ENCODE results near the gene CDC34. TPM values are rescaled to one million over a fixed set of nuclear protein-coding genes. Genes with fewer than 3 reads are reported as not detected.

Gene CDC34
- 100 to 1,000 TPM; 128 to 138 TPM for total RNA-seq
- 116 TPM for polyA plus RNA-seq (2013, experiment 1 of 2)
- 123 TPM for polyA plus RNA-seq (2013, experiment 2 of 2)
- long read RNA-seq, experiment 1, transcript CDC34-206 (2 exons, 899 nt) = minor isoform, 9 of 74 reads
- long read RNA-seq, experiment 1, transcript CDC34-201 (5 exons, 1,471 nt) = major isoform, 41 of 74 reads
- long read RNA-seq, experiment 1, partial matches to known transcripts = 15 of 74 reads
- long read RNA-seq, experiment 1, other reads (novel, unspliced or antisense) = 6 of 74 reads
- long read RNA-seq, experiment 2, transcript CDC34-201 (5 exons, 1,471 nt) = major isoform, 273 of 320 reads
- long read RNA-seq, experiment 2, transcript CDC34-202 (5 exons, 1,147 nt) = minor isoform, 11 of 320 reads
- long read RNA-seq, experiment 2, partial matches to known transcripts = 2 of 320 reads
- long read RNA-seq, experiment 2, other reads (novel, unspliced or antisense) = 33 of 320 reads
- long read RNA-seq, experiment 3, partial matches to known transcripts = 3 of 9 reads
- long read RNA-seq, experiment 3, other reads (novel, unspliced or antisense) = 2 of 9 reads
- long read RNA-seq, experiment 4, partial matches to known transcripts = 5 of 11 reads
- long read RNA-seq, experiment 4, other reads (novel, unspliced or antisense) = 4 of 11 reads

- peak within 1 kb of the TSS; percentile 93 for H3K4me3 ChIP-seq (ENCODE audit: low read length)
- peaks cover 6% of the 10 kb centered on the region for H3K4me1 ChIP-seq (ENCODE audit: control insufficient read depth, insufficient read depth, low read length)
- H3K36me3 ChIP-seq (ENCODE audit: control insufficient read depth, insufficient read depth, low read length) = peaks cover 22% of the 10 kb centered on the region
- Mint-ChIP-seq H3K27ac (peak within 1 kb of the TSS; percentile 96), H3K27me3 (ENCODE audit: insufficient read depth) (no peaks in the 10 kb centered on the region), H3K9me3 (no peaks in the 10 kb centered on the region), H3K36me3 (ENCODE audit: low read depth) (peaks cover 4% of the 10 kb centered on the region), H3K4me1 (peaks cover 2% of the 10 kb centered on the region), H3K4me3 (peak within 1 kb of the TSS; percentile 83)
- 0 to 1% methylated on average over 29 to 83 of the region's 84 CpGs for WGBS, 2 experiments (ENCODE audit: insufficient coverage in 1 of 2, insufficient read length in 1 of 2)
- H3K9me3 ChIP-seq (ENCODE audit: control insufficient read depth, low read length) = no peaks in the 10 kb centered on the region
- H3K9ac ChIP-seq (ENCODE audit: extremely low read depth, low read length, poor library complexity, severe bottlenecking) = peak within 1 kb of the TSS; percentile 79
- DNase-seq = peak; percentile 58
- peak within 1 kb of the TSS; percentile 84 for H3K27ac ChIP-seq (ENCODE audit: low read depth, low read length)
- no peak for TF ChIP-seq CTCF (conservative IDR thresholded peaks at IDR 0.05)
- H3K27me3 ChIP-seq (ENCODE audit: control insufficient read depth, insufficient read depth, low read length, poor library complexity, severe bottlenecking) = no peaks in the 10 kb centered on the region
These were observed at the start of gene CDC34 for GRCh38 chr19:531753-532560. TSS of gene CDC34 (plus strand) at chr19:531760. CDS start at chr19:531932, 172 bp downstream.

DNA sequence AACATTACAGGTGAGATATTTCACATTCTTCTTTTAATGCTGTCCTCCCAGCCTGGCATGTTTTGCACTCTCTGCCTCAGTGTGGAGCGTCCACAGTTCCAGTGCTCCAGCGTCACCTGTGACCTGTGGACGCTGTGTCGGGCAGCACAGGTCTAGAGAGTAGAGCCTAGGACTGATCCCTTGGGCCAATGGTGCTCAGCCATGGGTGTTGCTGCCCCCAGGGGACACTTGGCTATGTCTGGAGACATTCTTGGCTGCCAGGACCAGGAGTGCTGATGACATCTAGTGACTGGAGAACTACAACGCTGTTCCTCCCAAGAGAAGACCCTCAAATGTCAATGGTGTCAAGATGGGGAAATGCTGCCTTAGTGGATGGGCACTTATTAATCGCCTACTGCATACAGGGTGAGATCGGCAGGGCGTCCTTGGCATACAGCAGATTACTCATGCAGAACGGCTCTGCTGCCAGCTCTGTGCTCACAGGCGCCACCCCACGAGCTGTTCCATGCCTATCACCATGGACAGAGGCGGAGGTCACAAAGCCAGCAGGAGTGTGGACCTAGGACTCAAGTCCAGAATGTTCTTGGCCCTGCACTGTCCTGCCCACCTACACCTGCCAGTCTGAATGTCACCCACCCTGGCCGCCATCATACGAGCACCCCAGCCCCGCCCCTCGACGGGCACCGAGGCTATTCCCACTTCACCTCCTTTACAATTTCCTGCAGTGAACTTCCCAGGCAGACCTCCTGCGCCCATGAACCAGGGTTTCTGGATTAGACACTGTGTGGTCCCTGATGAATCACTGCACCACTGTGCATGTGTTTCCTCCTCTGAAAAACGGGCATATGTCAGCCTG lies 49.1 kb upstream of the CDC34 start:
- 60 to 69% methylated on average over 17 to 20 of the region's 20 CpGs for WGBS, 2 experiments (ENCODE audit: insufficient coverage in 1 of 2, insufficient read length in 1 of 2)

More for the DNA sequence above, 49.1 kb upstream of the CDC34 start:
- H3K27ac ChIP-seq (ENCODE audit: low read depth, low read length) = no peak overlapping the region
- H3K4me1 ChIP-seq (ENCODE audit: control insufficient read depth, insufficient read depth, low read length) = no peaks in the 10 kb centered on the region
- H3K27me3 ChIP-seq (ENCODE audit: control insufficient read depth, insufficient read depth, low read length, poor library complexity, severe bottlenecking) = no peaks in the 10 kb centered on the region
- H3K9ac ChIP-seq (ENCODE audit: extremely low read depth, low read length, poor library complexity, severe bottlenecking) = no peak overlapping the region
- no peaks in the 10 kb centered on the region for H3K36me3 ChIP-seq (ENCODE audit: control insufficient read depth, insufficient read depth, low read length)
- peaks cover 7% of the 10 kb centered on the region for H3K4me1 Mint-ChIP-seq
- no peak overlapping the region for H3K4me3 Mint-ChIP-seq
- H3K27ac Mint-ChIP-seq = no peak overlapping the region
- no peak overlapping the region for H3K4me3 ChIP-seq (ENCODE audit: low read length)
- peak; percentile 59 for TF ChIP-seq CTCF (conservative IDR thresholded peaks at IDR 0.05)
- peak; percentile 77 for DNase-seq
- peaks cover 24% of the 10 kb centered on the region for H3K27me3 Mint-ChIP-seq (ENCODE audit: insufficient read depth)
- peaks cover 18% of the 10 kb centered on the region for H3K9me3 Mint-ChIP-seq
- H3K9me3 ChIP-seq (ENCODE audit: control insufficient read depth, low read length) = peaks cover 15% of the 10 kb centered on the region
- H3K36me3 Mint-ChIP-seq (ENCODE audit: low read depth) = no peaks in the 10 kb centered on the region
